ENCODE results near the gene FAM162A.

- TF ChIP-seq SP1 (IDR thresholded peaks at IDR 0.05) (no peak), ELF4 (IDR thresholded peaks at IDR 0.05) (no peak), TARDBP (IDR thresholded peaks at IDR 0.05) (no peak)
Measured at GRCh38 chr3:122403489-122403888, 19.5 kb downstream of the FAM162A start.

All from HEK293T (cell line).